Loucy (cell line): ENCODE data around the gene NAV2.
A peak's percentile ranks its signal among the peaks of the same experiment; 100 is the strongest.

Experiments used
- H2AFZ ChIP-seq: fragments of 200-600 bp; sonication (generic); 2 replicates; pipeline ENCODE4 v1.6.0; 2016; ENCODE audit warnings: antibody characterized with exemption, mild to moderate bottlenecking, low read length, moderate library complexity
- H3F3A ChIP-seq: fragments of 200-600 bp; 2 replicates; pipeline ENCODE4 v1.6.0; 2016; ENCODE audit warnings: antibody characterized with exemption, low read depth, mild to moderate bottlenecking
- H3K27me3 ChIP-seq: fragments of 200-600 bp; sonication (generic); 2 replicates; pipeline ENCODE4 v1.6.1; 2014; ENCODE audit warnings: low read length, mild to moderate bottlenecking; ENCODE audit not compliant: insufficient read depth, poor library complexity, severe bottlenecking
- H3K36me3 ChIP-seq: fragments of 200-600 bp; sonication (generic); 2 replicates; pipeline ENCODE4 v1.6.1; 2016; ENCODE audit warnings: low read length; ENCODE audit not compliant: insufficient read depth
- H3K4me1 ChIP-seq: fragments of 200-600 bp; sonication (generic); 2 replicates; pipeline ENCODE4 v1.5.1; 2014; ENCODE audit warnings: low read length, mild to moderate bottlenecking; ENCODE audit not compliant: insufficient read depth, poor library complexity, severe bottlenecking
- H3K4me2 ChIP-seq: fragments of 200-600 bp; sonication (generic); 2 replicates; pipeline ENCODE4 v1.6.0; 2014; ENCODE audit warnings: antibody characterized with exemption, low read length, low read depth, mild to moderate bottlenecking; ENCODE audit not compliant: poor library complexity, severe bottlenecking
- H3K4me3 ChIP-seq: fragments of 200-600 bp; sonication (generic); 2 replicates; pipeline ENCODE4 v1.5.1; 2014; ENCODE audit warnings: low read length, mild to moderate bottlenecking, mixed read lengths; ENCODE audit not compliant: poor library complexity, severe bottlenecking
- H3K79me2 ChIP-seq: fragments of 200-600 bp; sonication (generic); 2 replicates; pipeline ENCODE4 v1.6.1; 2014; ENCODE audit warnings: low read length; ENCODE audit not compliant: insufficient read depth
- H3K9ac ChIP-seq: fragments of 200-600 bp; sonication (generic); 2 replicates; pipeline ENCODE4 v1.6.0; 2014; ENCODE audit warnings: mild to moderate bottlenecking, low read depth, low read length, moderate library complexity; ENCODE audit not compliant: poor library complexity, severe bottlenecking
- H3K9me2 ChIP-seq: fragments of 200-600 bp; sonication (generic); replicated peaks from 2 replicates; pipeline ENCODE4 v1.6.1; 2016; ENCODE audit warnings: low read depth, low read length, mixed read lengths
- H3K9me3 ChIP-seq: fragments of 200-600 bp; sonication (generic); 2 replicates; pipeline ENCODE4 v1.6.1; 2014; ENCODE audit warnings: mild to moderate bottlenecking, antibody characterized with exemption, low read length, low read depth; ENCODE audit not compliant: insufficient read depth
- H4K20me1 ChIP-seq: fragments of 200-600 bp; sonication (generic); 2 replicates; pipeline ENCODE4 v1.6.0; 2014; ENCODE audit warnings: antibody characterized with exemption, low read length, mild to moderate bottlenecking; ENCODE audit not compliant: insufficient read depth, poor library complexity, severe bottlenecking
- CTCF ChIP-seq: fragments of 200-600 bp; sonication (generic); conservative IDR thresholded peaks from 2 replicates; pipeline ENCODE4 v1.5.1; 2014; ENCODE audit warnings: mild to moderate bottlenecking, antibody characterized with exemption, low read length
- EZH2phosphoT487 ChIP-seq: fragments of 200-600 bp; IDR thresholded peaks from 2 replicates; pipeline ENCODE4 v1.6.1; 2018; ENCODE audit warnings: antibody characterized with exemption, mild to moderate bottlenecking, moderate library complexity, borderline replicate concordance

NAV2 gene

GRCh38 chr11:19806251-19806650, 93.6 kb downstream of the NAV2 start:
- no peak overlapping the region for H3K9ac ChIP-seq
- no peaks in the 10 kb centered on the region for H4K20me1 ChIP-seq
- TF ChIP-seq EZH2phosphoT487 (no peak), CTCF (no peak)
- no peaks in the 10 kb centered on the region for H3F3A ChIP-seq
- no peaks in the 10 kb centered on the region for H3K27me3 ChIP-seq
- H3K4me2 ChIP-seq = no peak overlapping the region
- no peaks in the 10 kb centered on the region for H3K36me3 ChIP-seq
- no peaks in the 10 kb centered on the region for H3K9me2 ChIP-seq
- no peak overlapping the region for H3K4me3 ChIP-seq
- no peak overlapping the region for H2AFZ ChIP-seq
- no peaks in the 10 kb centered on the region for H3K9me3 ChIP-seq
- no peaks in the 10 kb centered on the region for H3K79me2 ChIP-seq
- H3K4me1 ChIP-seq = peaks cover 2% of the 10 kb centered on the region

- Histone ChIP-seq H3K36me3 (no peaks in the 10 kb centered on the region), H3K9me2 (no peaks in the 10 kb centered on the region), H3K79me2 (no peaks in the 10 kb centered on the region)
Observed at GRCh38 chr11:19808076-19808911, 95.7 kb downstream of the NAV2 start.

DNA sequence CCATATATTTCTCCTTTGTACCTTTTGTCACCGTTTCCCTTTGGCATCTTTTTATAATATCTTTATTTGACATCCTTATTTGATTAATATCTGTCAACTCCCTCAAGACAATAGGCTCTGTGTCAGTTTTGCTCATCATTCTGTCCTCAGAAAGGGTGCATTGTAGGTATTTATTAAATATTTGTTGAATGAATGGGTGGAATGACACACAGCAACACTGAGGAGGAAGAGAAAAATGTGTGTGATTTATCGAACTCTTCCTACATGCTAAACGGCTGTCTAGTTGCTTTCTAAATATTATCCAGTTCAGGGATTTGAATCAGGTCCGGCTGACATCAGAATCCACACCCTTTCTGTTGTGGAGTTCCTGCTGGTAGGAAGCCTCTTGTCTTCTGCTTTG, 98.2 kb downstream of the NAV2 start:
- Histone ChIP-seq H3K9me3 (no peaks in the 10 kb centered on the region), H4K20me1 (no peaks in the 10 kb centered on the region), H2AFZ (no peak overlapping the region), H3K4me3 (no peak overlapping the region), H3K9me2 (no peaks in the 10 kb centered on the region), H3F3A (no peaks in the 10 kb centered on the region), H3K36me3 (no peaks in the 10 kb centered on the region), H3K4me1 (peaks cover 5% of the 10 kb centered on the region), H3K27me3 (no peaks in the 10 kb centered on the region), H3K4me2 (no peak overlapping the region), H3K9ac (no peak overlapping the region), H3K79me2 (no peaks in the 10 kb centered on the region)
- no peak for TF ChIP-seq EZH2phosphoT487
- no peak for TF ChIP-seq CTCF

More at GRCh38 chr11:19808076-19808911, 95.7 kb downstream of the NAV2 start:
- Histone ChIP-seq H3K27me3 (no peaks in the 10 kb centered on the region), H2AFZ (no peak overlapping the region), H3K4me3 (no peak overlapping the region), H3K9me3 (no peaks in the 10 kb centered on the region), H3K4me1 (peaks cover 5% of the 10 kb centered on the region), H3K4me2 (no peak overlapping the region), H3K9ac (no peak overlapping the region), H4K20me1 (no peaks in the 10 kb centered on the region), H3F3A (no peaks in the 10 kb centered on the region)
- peak; percentile 52 for TF ChIP-seq CTCF
- TF ChIP-seq EZH2phosphoT487 = no peak
